Smooth muscle cell of the brain vasculature (primary cell): ENCODE measurements around the gene RERE.

Experiments
- DNase-seq: peaks from one replicate; pipeline ENCODE4 v3.0.0-alpha.2; 2012; ENCODE audit warnings: low read depth, low spot score

The RERE gene

DNA sequence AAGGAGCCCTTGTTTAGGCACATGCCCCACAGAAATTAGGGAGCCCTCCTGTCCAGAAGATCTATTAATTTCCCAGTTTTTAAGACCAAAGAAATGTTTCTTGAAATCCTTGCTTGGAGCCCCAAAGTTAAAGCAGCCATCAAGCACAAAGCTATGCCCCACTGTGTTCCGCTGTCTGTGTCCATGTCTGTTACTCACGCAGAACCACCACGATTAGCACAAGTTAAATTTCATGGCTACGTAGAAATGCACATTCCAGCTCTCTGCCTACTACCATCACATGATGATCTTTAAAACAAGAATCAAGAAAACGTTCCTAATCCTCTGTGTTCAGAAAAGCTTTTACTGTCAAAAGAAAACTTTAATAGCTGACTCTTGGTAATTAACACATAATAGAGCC is 238.5 kb downstream of the RERE start:
- DNase-seq: no peak

- DNase-seq: no peak
These were observed 239.1 kb downstream of the RERE start for GRCh38 chr1:8578132-8578877.

- no peak for DNase-seq
These were observed 242.5 kb downstream of the RERE start for GRCh38 chr1:8574985-8575384.

DNA sequence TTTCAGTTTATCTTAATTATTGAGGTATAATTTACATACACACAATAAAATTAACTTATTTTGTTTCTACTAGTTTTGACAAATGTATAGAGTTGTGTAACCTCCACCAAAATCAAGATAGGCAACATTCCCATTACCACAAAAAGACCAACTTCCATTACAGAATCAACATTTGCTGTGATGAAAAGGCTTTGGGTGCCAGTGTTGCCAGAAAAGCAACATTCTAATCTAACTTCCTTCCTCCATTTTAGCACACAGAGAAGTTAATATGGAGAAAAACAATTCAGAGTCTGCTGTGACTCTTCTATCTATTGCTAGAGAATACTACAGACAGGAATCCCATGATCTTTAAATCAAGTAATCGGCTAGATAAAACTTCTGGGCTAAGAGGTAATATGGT is 245.3 kb downstream of the RERE start:
- DNase-seq: no peak

GRCh38 chr1:8571200-8571984 is 246.0 kb downstream of the RERE start:
- no peak for DNase-seq

DNA sequence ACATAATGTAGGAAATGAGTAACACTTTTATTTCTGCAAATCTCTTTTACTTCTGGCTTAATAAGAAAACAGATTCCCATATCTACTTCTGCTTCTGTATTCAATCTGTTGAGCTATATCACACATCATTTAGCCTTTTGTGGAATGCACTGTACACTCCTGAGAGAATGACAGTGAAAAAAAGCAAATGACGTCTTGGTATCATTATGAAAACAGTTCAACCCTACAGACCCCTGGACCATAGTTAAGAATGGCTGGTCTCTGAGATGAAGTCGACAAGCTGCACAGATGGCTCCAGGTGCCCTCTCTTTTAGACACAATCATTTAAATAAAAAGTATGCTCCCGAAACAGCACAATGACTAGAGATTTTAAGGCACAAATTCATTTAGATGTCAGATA is 247.0 kb downstream of the RERE start:
- DNase-seq: no peak

GRCh38 chr1:8569242-8569641 is 248.2 kb downstream of the RERE start:
- no peak for DNase-seq

DNA sequence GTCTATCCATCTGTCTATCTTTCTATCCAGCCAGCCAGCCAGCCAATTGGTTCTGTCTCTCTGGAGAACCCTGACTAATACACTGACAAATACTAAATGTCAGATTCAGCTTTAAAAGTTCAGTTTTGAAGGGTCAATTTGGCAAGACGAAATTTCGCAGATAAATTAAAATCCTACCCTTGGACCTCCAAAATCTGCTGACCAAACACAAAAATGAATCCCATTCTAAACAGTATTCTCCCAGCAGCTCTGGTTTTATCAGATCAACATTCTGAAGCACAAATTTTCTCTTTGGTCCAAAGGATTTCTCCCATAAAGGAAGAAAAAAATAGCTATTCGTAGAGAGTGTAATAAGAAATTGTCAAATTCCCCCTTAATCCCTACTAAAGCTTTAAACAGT is 248.6 kb downstream of the RERE start:
- DNase-seq: no peak

GRCh38 chr1:8567146-8567545 is 250.3 kb downstream of the RERE start:
- DNase-seq: no peak

GRCh38 chr1:8565802-8566201 is 251.6 kb downstream of the RERE start:
- no peak for DNase-seq

GRCh38 chr1:8563944-8564537 is 253.4 kb downstream of the RERE start:
- no peak for DNase-seq

- DNase-seq: no peak
These were observed 254.3 kb downstream of the RERE start for GRCh38 chr1:8562881-8563865.

DNA sequence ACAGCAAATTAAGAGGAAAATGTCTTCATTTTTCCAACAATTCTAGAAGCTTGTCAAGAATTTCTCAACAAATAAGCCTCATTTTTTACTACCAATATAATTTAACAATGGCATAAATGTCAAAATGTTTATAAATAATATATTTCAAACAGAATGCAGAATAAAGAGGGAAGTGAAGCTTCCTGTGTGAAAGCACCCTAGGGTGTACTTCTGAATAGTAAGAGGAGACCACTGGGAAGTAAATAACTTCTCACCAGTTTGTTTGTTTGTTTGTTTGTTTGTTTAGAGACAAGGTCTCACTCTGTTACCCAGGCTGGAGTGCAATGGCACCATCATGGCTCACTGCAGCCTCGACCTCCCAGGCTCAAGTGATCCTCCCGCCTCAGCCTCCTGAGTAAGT is 255.2 kb downstream of the RERE start:
- DNase-seq: no peak

GRCh38 chr1:8560611-8561544 is 256.6 kb downstream of the RERE start:
- no peak for DNase-seq

DNA sequence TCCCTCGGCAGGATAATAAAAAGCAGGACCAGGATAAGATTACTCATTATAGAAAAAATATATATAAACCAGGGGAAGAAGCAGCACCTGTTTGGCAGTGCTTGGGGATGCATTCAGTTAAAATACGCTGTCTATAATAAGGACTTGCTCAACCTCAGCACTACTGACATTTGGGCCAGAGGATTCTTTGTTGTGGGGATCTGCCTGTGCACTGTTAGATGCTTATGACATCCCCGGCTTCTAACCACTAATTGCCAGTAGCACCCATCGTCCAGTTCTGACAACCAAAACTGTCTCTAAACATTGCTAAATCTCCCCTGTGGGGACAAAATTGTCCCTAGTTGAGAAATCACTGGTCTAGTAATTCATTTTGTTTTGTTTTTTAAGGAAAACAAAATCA is 257.4 kb downstream of the RERE start:
- no peak for DNase-seq

DNA sequence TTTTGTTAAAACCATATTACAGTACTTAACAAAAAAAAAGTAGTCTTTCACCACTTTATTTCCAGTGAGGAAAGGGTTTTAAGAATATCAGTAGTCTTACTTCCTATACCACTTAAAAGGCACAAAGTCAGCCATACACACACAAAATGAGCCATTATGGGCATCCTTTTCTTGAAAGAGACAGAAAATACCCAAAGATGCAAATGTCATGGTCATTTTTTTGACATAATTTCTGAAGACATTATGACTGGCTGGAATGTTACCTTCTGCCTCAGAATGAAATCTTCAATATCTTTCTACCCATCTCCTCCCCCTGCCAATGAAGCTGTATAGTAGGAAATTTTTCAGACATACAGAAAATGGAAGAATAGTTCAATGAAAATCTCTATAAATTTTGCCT is 261.9 kb downstream of the RERE start:
- DNase-seq: no peak

GRCh38 chr1:8554956-8555534 is 262.4 kb downstream of the RERE start:
- no peak for DNase-seq

DNA sequence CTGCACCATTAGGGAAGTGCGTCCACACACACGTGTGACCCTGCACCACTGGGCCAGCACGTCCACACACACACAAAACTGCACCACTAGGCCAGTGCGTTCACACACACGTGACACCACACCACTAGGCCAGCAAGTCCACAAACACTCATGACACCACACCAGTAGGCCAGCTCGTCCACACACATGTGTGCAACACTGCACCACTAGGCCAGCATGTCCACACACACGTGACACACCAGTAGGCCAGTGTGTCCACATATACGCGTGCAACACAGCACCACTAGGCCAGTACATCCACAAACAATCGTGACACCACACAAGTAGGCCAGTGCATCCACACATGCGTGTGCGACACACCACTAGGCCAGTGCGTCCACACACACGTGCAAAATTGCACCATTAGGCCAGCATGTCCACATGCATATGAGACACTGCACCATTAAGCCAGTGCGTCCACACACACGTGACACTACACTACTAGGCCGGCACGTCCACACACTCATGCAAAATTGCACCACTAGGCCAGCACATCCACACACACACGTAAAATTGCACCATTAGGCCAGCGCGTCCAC is 264.5 kb downstream of the RERE start:
- no peak for DNase-seq

DNA sequence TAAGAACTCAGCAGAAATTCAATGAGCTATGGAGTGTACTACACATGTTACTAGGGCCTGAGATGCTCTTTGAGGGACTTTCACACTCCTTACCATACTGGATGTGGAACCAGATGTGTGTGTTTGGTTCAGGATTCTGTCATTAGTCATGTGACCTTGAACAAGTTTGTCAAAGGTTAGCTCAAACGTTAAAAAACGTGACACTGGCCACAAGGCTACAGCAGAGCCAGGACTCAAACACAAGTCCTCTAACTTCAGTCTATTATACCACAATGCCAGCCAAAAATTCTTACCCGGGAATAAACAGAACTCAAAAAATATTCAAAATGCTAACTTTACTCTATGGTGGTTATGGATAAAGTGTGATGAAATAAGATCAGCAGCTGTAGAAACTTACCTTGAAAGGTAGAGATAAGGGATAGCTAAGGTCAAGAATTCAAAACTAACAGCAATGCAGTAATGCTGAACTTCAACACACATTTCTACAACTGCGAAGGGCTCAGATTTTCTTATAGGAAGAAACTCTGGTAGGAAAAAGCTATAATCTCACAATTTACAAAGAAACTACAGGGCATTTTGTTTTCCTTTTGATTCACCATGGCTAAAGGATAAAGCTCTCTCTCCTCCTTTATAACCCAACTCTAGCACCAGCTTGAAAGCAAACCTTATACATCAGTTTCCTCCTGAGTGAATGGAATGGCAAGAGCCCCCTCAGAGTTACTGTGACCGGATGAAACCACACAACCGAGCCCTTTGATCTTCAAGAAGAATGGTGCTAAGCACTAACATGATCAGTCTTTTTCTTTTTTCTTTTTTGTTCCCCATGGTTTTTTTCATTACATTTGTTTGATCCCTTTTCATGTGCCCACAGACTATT is 265.6 kb downstream of the RERE start:
- no peak for DNase-seq
